Gastroesophageal sphincter (tissue), 4 donors: Measurements from ENCODE around the gene OSTM1. TPM values are rescaled to one million over a fixed set of nuclear protein-coding genes. Genes with fewer than 3 reads are reported as not detected.

Source experiments
- ATAC-seq: fragments of 150-250 bp; one replicate; pipeline ENCODE4 v1.9.1; 2016; ENCODE audit warnings: mild to moderate bottlenecking, moderate library complexity
- H3K27ac ChIP-seq, 4 donors: fragments of 200-600 bp; sonication (generic) in 3 of 4; 1 replicate in 3 of 4; 2 replicates in 1 of 4; pipeline ENCODE4 v1.5.1; 2016 to 2019
- H3K27me3 ChIP-seq: fragments of 200-600 bp; sonication (generic); one replicate; pipeline ENCODE4 v1.5.1; 2019
- H3K36me3 ChIP-seq, 2 donors: fragments of 200-600 bp; sonication (generic); one replicate each; pipeline ENCODE4 v1.5.1; 2019; ENCODE audit warnings: control low read depth in 1 of 2
- H3K4me1 ChIP-seq, 3 donors: fragments of 200-600 bp; sonication (generic); 1 replicate in 2 of 3; 2 replicates in 1 of 3; pipeline ENCODE4 v1.5.1; 2016 to 2019; ENCODE audit warnings: control low read depth in 2 of 3
- H3K4me3 ChIP-seq, 2 donors: fragments of 200-600 bp; sonication (generic); one replicate each; pipeline ENCODE4 v1.5.1; 2019; ENCODE audit warnings: mild to moderate bottlenecking in 1 of 2, moderate library complexity in 1 of 2
- H3K9me3 ChIP-seq, 3 donors: fragments of 200-600 bp; sonication (generic); one replicate each; pipeline ENCODE4 v1.5.1; 2017 to 2019; ENCODE audit warnings: control low read depth in 2 of 3
- CTCF ChIP-seq, 4 experiments: fragments of 200-600 bp in 2 of 4; fragments of 450-650 bp in 2 of 4; sonication (generic) in 1 of 4; IDR thresholded peaks; one replicate each; pipeline ENCODE4 v1.5.1; 2017 to 2019; ENCODE audit warnings: antibody characterized with exemption in 4 of 4, mild to moderate bottlenecking in 2 of 4, moderate library complexity in 2 of 4
- EP300 ChIP-seq: sonication (generic); formaldehyde crosslinking; IDR thresholded peaks from one replicate; pipeline ENCODE4 v1.6.1; 2017; ENCODE audit warnings: antibody characterized with exemption, mild to moderate bottlenecking
- POLR2A ChIP-seq, 2 donors: fragments of 450-650 bp; IDR thresholded peaks; one replicate each; pipeline ENCODE4 v1.6.1; 2017; ENCODE audit warnings: antibody characterized with exemption in 2 of 2, mild to moderate bottlenecking in 2 of 2, moderate library complexity in 1 of 2
- POLR2AphosphoS5 ChIP-seq: sonication (generic); formaldehyde crosslinking; IDR thresholded peaks from one replicate; pipeline ENCODE4 v1.6.1; 2017; ENCODE audit warnings: antibody characterized with exemption
- WGBS, 2 donors: methylation state at CpG; one replicate each; pipeline ENCODE4 v1.1.5; 2018; ENCODE audit warnings: low coverage in 1 of 2; 5-methylcytosine and 5-hydroxymethylcytosine counted together
- total RNA-seq, 4 donors: library from RNA; depleted of rRNA; stranded (reverse); fragments of >200 nt; gene quantifications; one replicate each; pipeline ENCODE4 v1.1.0, GENCODE V29; 2016

Gene OSTM1
- total RNA-seq, 4 donors from 2014 or later = 44.6 to 78.1 (median 55.5) TPM

DNA sequence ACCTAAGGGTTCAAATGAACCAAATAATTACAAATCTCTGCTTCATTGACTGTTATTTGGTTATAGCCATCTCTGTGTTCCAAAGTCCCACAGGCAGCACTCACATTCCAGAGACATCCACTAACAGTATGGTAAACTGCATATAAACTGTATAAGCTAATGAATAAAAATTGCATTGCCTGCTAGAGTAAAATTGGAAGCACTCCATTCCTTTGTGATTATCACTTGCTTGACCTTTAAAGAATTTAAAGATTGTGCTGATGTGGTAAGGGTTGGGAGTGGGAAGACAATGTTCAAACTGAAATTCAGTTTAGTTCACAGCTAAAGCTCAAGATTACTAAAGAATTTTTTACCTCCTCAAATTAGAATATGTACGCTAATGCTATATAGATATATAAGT, 31.0 kb upstream of the OSTM1 start:
- Histone ChIP-seq H3K4me1 (no peaks in the 10 kb centered on the region), H3K4me3 (no peak overlapping the region), H3K27ac (no peak overlapping the region), H3K9me3 (no peaks in the 10 kb centered on the region), H3K27me3 (peaks cover 18% of the 10 kb centered on the region), H3K36me3 (no peaks in the 10 kb centered on the region)
- WGBS, 2 donors = 90 to 100% methylated on average over 1 of the region's 1 CpG
- no peak for ATAC-seq
- TF ChIP-seq CTCF (IDR thresholded peaks at IDR 0.05) (no peak), POLR2A (IDR thresholded peaks at IDR 0.05) (no peak), EP300 (no peak), POLR2AphosphoS5 (no peak)

- WGBS, 2 donors = 75 to 91% methylated on average over 3 of the region's 3 CpGs
These were observed 28.4 kb upstream of the OSTM1 start for GRCh38 chr6:108102965-108103364.

GRCh38 chr6:108100003-108100402, 25.5 kb upstream of the OSTM1 start:
- H3K27ac ChIP-seq = no peak overlapping the region
- H3K36me3 ChIP-seq = no peaks in the 10 kb centered on the region
- TF ChIP-seq EP300 (no peak), POLR2AphosphoS5 (no peak), POLR2A (IDR thresholded peaks at IDR 0.05) (no peak), CTCF (IDR thresholded peaks at IDR 0.05) (no peak)
- no peak for ATAC-seq
- H3K27me3 ChIP-seq = peaks cover 20% of the 10 kb centered on the region
- no peaks in the 10 kb centered on the region for H3K9me3 ChIP-seq
- H3K4me3 ChIP-seq = no peak overlapping the region
- 89 to 91% methylated on average over 2 of the region's 2 CpGs for WGBS, 2 donors
- H3K4me1 ChIP-seq = no peaks in the 10 kb centered on the region

More at GRCh38 chr6:108102965-108103364, 28.4 kb upstream of the OSTM1 start:
- TF ChIP-seq POLR2AphosphoS5 = no peak
- TF ChIP-seq CTCF (IDR thresholded peaks at IDR 0.05) = no peak
- no peak for TF ChIP-seq EP300
- TF ChIP-seq POLR2A (IDR thresholded peaks at IDR 0.05) = no peak
- Histone ChIP-seq H3K27ac (no peak overlapping the region), H3K9me3 (no peaks in the 10 kb centered on the region), H3K27me3 (peaks cover 10% of the 10 kb centered on the region), H3K36me3 (no peaks in the 10 kb centered on the region), H3K4me3 (no peak overlapping the region), H3K4me1 (no peaks in the 10 kb centered on the region)
- ATAC-seq = no peak

DNA sequence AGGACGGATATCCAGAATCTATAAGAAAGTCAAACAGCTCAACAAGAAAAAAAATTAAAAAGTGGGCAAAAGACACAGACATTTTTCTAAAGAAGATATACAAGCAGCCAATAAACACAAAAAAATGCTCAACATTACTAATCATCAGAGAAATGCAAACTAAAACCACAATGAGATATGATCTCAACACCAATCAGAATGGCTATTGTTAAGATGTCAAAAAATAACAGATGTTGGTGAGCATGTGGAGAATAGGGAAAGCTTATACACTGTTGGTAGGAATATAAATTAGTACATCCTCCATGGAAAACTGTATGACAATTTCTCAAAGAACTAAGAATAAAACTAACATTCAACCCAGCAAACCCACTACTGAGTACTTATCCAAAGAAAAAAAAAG, 23.3 kb upstream of the OSTM1 start:
- no peaks in the 10 kb centered on the region for H3K4me1 ChIP-seq
- H3K4me3 ChIP-seq = no peak overlapping the region
- no peaks in the 10 kb centered on the region for H3K9me3 ChIP-seq
- peaks cover 25% of the 10 kb centered on the region for H3K27me3 ChIP-seq
- 78 to 92% methylated on average over 1 of the region's 1 CpG for WGBS, 2 donors
- H3K36me3 ChIP-seq = no peaks in the 10 kb centered on the region
- no peak for ATAC-seq
- TF ChIP-seq EP300 (no peak), POLR2A (IDR thresholded peaks at IDR 0.05) (no peak), CTCF (IDR thresholded peaks at IDR 0.05) (no peak), POLR2AphosphoS5 (no peak)
- H3K27ac ChIP-seq = no peak overlapping the region

- no peak for TF ChIP-seq POLR2A (IDR thresholded peaks at IDR 0.05)
- no peak for TF ChIP-seq CTCF (IDR thresholded peaks at IDR 0.05)
- no peak for TF ChIP-seq POLR2AphosphoS5
- no peak for TF ChIP-seq EP300
- Histone ChIP-seq H3K9me3 (no peaks in the 10 kb centered on the region), H3K36me3 (no peaks in the 10 kb centered on the region), H3K4me3 (no peak overlapping the region), H3K27me3 (peaks cover 25% of the 10 kb centered on the region), H3K27ac (no peak overlapping the region), H3K4me1 (no peaks in the 10 kb centered on the region)
- no peak for ATAC-seq
- WGBS, 2 donors = 80 to 92% methylated on average over 4 of the region's 4 CpGs
These were observed 19.3 kb upstream of the OSTM1 start for GRCh38 chr6:108093781-108094300.
